GM12874 (cell line): ENCODE measurements around the gene CEP20.

Experiments
- TF ChIP-seq, protein P1 (sequence below): IDR thresholded peaks from 2 replicates; pipeline ENCODE4 v1.5.1; 2011; ENCODE audit warnings: low read depth, mild to moderate bottlenecking, control low read depth, low read length, moderate library complexity; ENCODE audit not compliant: insufficient read depth

The CEP20 gene

DNA sequence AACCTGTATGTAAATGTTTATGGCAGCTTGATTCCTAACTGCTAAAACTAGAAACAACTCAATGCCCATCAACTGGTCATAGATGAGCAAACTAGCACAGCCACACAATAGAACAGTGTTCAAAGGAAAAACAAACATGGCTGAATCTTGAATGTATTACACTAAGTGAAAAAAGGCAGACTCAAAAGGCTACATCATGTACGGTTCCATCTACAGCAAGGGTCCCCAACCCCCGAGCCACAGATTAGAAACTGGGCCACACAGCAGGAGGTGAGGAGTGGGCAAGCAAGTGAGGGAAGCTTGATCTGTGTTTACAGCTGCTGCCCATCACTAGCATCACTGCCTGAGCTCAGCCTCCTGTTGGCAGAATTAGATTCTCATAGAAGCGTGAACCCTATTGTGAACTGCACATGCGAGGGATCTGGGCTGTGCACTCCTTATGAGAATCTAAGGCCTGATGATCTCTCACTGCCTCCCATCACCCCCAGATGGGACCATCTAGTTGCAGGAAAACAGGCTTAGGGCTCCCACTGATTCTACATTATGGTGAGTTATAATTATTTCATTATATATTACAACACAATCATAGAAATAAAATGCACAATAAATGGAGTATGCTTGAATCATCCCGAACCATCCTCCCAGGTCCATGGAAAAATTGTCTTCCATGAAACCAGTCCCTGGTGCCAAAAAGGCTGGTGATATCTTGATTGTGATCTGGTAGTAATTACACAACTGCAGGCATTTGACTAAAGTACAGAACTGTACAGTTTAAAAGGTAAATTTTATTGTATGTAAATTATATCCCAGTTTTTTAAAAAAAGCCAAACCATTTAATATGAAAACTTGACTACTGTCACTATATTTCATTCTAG lies 7.7 kb downstream of the CEP20 start:
- TF ChIP-seq, protein P1, sequence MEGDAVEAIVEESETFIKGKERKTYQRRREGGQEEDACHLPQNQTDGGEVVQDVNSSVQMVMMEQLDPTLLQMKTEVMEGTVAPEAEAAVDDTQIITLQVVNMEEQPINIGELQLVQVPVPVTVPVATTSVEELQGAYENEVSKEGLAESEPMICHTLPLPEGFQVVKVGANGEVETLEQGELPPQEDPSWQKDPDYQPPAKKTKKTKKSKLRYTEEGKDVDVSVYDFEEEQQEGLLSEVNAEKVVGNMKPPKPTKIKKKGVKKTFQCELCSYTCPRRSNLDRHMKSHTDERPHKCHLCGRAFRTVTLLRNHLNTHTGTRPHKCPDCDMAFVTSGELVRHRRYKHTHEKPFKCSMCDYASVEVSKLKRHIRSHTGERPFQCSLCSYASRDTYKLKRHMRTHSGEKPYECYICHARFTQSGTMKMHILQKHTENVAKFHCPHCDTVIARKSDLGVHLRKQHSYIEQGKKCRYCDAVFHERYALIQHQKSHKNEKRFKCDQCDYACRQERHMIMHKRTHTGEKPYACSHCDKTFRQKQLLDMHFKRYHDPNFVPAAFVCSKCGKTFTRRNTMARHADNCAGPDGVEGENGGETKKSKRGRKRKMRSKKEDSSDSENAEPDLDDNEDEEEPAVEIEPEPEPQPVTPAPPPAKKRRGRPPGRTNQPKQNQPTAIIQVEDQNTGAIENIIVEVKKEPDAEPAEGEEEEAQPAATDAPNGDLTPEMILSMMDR, result no peak

DNA sequence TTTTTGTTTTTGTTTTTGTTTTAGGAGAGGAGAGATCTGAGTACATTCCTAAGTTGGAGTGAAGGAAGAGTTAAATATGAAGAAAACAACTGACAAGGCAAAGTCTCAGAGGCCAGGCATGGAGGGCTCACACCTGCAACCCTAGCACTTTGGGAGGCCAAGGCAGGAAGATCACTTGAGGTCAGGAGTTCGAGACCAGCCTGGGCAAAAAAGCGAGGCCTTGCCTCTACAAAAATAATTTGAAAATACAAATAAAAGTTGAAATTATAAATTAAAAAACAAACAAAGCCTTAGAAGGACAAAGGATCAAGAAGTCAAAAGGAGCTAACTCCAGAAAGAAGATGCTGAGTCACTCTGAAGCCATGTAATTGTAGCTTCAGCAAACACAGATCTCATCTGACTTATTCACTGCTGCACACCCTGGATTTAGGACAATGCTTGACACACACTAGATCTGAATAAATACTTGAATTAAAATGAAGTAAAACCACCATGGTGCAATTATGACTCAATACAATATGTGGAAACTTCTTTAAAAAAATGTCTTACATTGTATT lies 9.1 kb downstream of the CEP20 start:
- TF ChIP-seq, protein P1, result no peak

DNA sequence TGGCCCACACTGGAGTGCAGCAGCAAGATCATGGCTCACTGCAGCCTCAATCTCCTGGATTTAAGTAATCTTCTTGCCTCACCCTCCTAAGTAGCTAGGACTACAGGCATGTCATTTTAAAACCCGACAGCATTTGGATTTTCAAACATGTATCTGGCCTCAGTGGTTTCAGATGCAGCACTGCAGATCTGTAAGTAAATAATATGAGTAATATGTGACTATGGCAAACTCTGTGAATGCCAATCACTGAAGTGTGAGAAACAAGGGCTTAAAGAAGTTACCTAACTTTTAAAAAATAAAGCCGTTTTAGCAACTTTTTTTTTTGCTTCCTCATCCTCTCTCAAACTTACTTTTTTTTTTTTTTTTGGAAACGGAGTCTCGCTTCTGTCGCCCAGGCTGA lies 11.9 kb downstream of the CEP20 start:
- TF ChIP-seq, protein P1, result no peak

DNA sequence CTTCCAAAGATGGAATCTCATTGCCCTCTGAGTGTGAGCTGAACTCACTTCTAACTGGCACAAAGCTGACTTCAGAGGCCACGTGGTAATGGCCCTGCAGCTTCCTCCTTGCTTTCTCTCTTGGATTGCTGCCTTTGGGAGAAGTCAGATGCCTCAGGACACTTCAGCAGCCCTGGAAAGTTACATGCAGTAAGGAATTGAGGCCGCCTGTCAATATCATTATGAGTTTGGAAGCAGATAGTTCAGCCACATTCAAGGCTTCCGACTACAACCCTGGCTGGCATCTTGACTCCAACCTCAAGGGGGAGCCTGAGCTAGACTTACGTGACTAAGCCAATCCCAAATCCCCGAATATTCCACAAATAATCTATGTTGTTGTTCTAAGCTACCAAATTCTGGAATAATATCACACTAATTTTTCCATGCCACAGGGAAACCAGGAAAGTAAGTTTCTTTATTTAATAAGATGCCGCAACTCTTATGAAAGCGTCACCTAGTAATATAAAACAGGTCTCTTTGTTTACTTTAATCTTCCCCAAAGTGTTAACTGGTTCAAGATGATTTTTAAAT lies 13.6 kb downstream of the CEP20 start:
- TF ChIP-seq, protein P1, result peak; percentile 62

DNA sequence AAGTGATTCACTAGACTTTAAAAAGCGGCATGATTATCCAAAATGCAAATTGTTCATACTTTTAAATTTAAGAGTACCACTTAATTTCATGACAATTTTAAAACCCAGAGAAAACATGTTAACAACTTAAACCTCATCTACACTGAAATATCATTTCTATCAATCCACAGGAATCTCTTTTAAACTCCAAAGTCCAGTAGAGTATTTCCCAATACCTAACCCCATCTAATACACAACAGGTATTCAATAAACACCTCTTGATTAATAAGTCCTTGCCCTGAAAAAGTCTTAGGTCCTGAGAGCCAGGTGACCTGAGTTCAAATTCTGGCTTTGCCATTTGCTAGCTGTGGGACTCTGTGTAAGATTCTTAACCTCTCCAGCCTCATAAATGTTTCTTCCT lies 14.7 kb downstream of the CEP20 start:
- TF ChIP-seq, protein P1, result no peak

DNA sequence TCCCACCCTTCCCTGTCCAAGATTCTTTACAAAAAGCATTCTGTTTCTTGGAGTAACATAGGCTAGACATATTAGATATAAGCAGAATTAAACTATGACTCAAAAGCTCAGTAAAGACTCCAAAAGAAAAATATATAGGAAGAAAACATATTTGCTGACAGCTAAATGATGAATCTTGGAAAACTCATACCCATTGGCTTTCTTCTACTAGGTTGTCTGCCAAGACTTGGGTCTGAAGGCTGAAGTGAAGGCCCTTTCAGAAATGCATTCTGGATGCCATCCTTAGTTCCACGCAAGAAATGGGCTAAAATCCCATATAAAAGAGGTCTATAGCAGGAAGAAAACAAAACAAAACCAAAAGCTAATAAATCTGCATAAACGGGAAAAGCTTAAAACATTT lies 15.1 kb downstream of the CEP20 start:
- TF ChIP-seq, protein P1, result no peak

DNA sequence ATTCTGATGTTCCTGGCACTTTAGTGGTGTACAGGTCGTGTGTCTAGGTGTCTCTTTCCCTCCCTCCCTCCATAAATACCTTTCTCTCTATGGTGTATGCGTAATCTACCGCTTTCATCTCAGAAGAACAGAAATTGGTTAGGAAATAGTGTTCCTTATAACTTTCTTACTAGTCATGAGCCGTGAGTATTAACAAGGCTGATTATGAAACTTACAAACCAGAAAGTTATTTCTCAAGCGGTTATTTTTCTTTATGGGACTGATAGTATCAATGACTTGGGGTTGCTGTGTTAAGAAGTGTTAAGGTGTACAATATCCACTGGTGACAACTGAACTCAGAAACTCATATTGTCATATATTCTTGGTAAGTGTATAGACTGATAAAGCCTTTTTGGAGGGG lies 18.4 kb downstream of the CEP20 start:
- TF ChIP-seq, protein P1, result no peak
